Measurements from ENCODE around the gene SLC16A10. TPM values are rescaled to one million over a fixed set of nuclear protein-coding genes. Genes with fewer than 3 reads are reported as not detected.
"Not testable (repeated sequence)": the region's sequence is repeated elsewhere in the genome, so short reads cannot be mapped to it uniquely, and the experiment has no call there.

The SLC16A10 gene
- total and polyA plus RNA-seq, 2 of the 13 experiments (the other 11 are each of a cell fraction or from before 2014, with no cell fraction given) = 8.2 to 20.1 TPM

GRCh38 chr6:111134236-111134869 is 47.0 kb downstream of the SLC16A10 start (continued):
- 0 out of 2 replicates have a peak, but pooled peaks have one; percentile 9 for TF ChIP-seq ARID5B (CRISPR knock-in tag; IDR thresholded peaks at IDR 0.05)
- TF ChIP-seq ZNF362 (CRISPR knock-in tag; IDR thresholded peaks at IDR 0.05; ENCODE audit: borderline replicate concordance) = peak; percentile 63; the same call in 1 of the 2 replicates

GRCh38 chr6:111137489-111138093 is 50.3 kb downstream of the SLC16A10 start:
- WGBS (ENCODE audit: low lambda C conversion rate) = 94% methylated on average over 14 of the region's 14 CpGs
- intact Hi-C loops (cut with micrococcal nuclease; ENCODE audit: unreplicated experiment); ATAC-seq; DNase-seq (ENCODE audit: low spot score); H3K79me2 ChIP-seq (ENCODE audit: insufficient read depth, low read length); H3K27me3 ChIP-seq (ENCODE audit: control insufficient read depth in 1 of 2, insufficient read depth in 2 of 2, low read length in 2 of 2); POLR2A ChIA-PET; H2AFZ ChIP-seq (ENCODE audit: low read length); FAIRE-seq; H3K36me3 ChIP-seq (replicated peaks in 1 of 2; ENCODE audit: control insufficient read depth in 1 of 2, insufficient read depth in 2 of 2, low read length in 2 of 2); H3K27ac ChIP-seq (ENCODE audit: extremely low read length, insufficient read depth, low read length); H3K4me3 ChIP-seq (replicated peaks in 1 of 3; ENCODE audit: insufficient read depth in 1 of 3, low read depth in 2 of 3, low read length in 3 of 3); H3K9me3 ChIP-seq (ENCODE audit: low read length); in situ Hi-C loops (cut with HindIII; ENCODE audit: extremely low pct_ligation_motif_present, low pct_unique_long_range_greater_than_20kb); H4K20me1 ChIP-seq (ENCODE audit: insufficient read depth, low read length); H3K4me2 ChIP-seq (ENCODE audit: low read depth, low read length); CTCF ChIA-PET (ENCODE audit: low intra/inter-chr PET ratio, low total read pairs); H3K9ac ChIP-seq (ENCODE audit: insufficient read depth, low read depth, low read length); BruUV-seq (replicated peaks): not testable (repeated sequence)
- peaks cover 36% of the 10 kb centered on the region for H3K4me1 ChIP-seq (ENCODE audit: insufficient read depth, low read length)
